SKM-1 treated with dmso at 0.1 percent for 144 hours (cell line): ENCODE results near the gene GRID2.

ENCODE experiments used
- DNase-seq: peaks from one replicate; lab custom pipeline; 2025; ENCODE audit not compliant: unreplicated experiment; lab: John Stamatoyannopoulos, UW

The GRID2 gene

DNA sequence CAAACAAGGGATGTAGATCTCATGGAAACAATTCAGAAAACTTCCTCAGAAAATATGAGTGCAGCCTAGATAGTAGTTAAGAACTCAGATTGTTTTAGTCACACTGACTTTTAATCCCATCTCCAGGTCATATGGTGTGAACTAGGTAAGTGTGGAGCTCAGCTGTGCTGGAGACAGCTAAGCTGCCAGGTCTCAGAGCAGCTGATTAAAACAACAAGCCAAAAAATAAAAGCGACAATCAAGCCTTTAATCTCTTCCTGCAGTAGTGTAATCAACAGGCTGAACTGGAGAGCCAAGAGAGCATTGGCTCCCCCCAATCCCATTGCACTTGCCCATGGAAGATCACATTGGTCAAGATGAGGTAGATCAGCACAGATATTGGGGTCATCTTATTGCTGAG lies 1426.5 kb downstream of the GRID2 start:
- no peak for DNase-seq

DNA sequence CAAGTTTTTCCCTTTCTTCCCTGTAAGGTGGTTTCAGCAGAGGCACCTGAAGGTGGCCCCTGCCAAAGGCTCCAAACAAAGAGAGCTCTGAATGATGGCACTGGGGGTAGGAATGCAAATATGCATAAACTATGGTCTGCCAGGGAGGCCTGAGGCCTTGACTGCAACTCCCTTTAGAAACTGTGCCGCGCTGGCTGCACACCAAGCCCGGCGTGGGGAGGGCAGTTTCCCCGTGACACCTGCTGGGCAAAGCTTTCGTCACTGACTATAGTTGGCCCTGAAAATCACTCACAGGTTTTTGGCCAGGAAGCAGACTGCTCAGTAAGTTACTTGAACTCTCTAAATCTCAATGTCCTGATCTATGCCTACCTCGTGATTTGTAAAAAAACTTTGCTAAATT lies 1427.0 kb downstream of the GRID2 start:
- no peak for DNase-seq

DNA sequence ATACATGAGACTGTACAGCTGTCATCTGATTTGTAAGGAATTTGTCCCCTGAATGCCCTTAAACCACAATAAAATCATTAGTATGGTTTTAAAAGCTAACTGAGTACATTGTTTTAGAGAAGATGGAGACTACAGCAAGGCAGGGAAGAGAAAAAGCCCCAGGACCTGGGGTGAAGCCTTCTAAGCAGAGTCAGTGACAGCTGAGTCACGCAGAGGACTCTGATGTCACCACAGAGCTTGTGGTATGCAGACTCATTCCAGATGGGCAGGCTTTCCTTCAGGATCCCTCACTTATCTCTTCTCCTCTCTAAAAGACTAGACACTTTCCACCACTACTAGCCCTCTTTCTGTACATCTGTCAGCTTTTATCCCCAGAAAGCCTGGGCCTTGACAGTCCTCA lies 1427.7 kb downstream of the GRID2 start:
- DNase-seq: no peak

DNA sequence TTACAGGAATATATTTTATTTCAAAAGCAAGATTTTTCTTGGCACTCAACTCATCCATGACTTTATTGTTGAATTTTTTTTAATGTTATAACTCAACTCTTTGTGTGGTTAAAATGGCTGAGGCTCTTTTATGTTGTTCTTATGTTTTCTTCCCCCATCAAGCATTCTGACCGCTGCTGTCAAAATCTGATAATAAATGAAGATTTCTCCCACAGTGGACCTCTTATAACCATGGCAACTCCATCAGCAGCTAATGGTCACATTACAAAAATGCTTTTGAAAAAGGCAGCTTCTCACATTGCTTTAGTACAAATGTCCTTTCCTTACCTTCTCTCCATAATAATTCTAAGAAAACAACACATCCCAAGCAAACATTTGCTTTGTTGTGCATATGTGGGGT lies 1428.7 kb downstream of the GRID2 start:
- no peak for DNase-seq

DNA sequence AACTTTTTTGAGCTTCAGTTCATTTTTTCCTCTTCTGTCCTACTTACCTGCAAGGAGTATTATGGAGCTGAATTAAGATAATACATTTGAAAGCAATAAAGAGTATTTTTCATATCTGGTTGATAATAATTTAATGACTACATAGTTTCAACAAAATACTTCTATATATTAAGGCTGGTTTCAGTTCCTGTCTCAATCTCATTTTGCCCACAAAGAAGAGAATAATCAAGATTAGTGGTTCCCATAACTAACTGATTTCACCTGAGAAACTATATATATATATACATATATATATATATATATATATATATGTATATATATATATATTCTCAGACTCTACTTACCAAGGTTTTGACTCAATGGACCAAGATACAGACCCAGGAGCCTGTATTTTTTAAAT lies 1437.1 kb downstream of the GRID2 start:
- no peak for DNase-seq

DNA sequence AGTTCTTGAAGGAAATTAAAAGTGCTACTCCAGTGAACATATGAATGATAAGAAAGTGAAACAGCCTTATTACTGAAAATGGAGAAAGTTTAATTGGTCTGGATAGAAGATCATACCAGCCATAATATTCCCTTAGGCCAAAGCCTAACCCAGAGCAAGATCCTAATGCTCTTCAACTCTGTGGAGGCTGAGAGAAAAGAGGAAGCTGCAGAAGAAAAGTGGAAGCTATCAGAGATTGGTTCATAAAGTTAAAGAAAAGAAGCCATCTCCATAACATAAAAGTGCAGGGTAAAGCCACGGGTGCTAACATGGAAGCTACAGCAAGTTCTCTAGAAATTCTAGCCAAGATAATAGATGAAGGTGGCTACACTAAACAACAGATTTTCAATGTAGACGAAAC lies 1439.3 kb downstream of the GRID2 start:
- peak; percentile 23 for DNase-seq

DNA sequence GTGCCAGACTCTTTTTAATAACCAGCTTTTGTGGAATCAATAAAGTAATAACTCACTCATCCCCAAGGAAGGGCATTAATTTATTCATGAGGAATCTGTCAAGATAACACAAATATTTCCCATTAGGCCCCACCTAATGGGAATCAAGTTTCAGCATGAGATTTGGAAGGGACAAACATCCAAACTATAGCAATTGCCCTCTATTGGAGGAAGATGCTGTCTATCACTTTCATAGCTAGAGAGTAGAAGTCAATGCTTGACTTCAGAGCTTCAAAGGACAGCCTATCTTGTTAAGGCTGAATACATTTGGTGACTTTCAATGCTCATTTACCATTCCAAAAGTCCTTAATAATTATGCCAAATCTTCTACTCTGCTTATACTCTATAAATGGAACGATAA lies 1439.9 kb downstream of the GRID2 start:
- DNase-seq: no peak

DNA sequence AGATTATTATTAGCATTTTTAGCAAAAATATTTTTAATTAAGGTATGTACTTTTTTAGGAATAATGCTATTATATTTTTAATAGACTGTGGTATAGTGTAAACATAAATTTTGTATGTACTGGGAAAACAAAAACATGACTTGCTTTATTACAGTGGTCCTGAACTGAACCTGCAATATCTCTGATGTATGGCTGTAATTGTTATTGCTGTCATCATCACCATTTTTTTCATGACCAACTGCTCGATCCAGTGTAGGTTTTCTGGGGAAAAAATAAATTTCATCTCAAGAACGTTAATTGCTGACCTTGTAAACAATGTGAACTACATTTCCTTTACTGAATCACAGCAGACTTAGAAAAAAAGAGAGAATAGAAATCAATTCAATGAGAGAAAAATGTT lies 1441.2 kb downstream of the GRID2 start:
- DNase-seq: no peak

DNA sequence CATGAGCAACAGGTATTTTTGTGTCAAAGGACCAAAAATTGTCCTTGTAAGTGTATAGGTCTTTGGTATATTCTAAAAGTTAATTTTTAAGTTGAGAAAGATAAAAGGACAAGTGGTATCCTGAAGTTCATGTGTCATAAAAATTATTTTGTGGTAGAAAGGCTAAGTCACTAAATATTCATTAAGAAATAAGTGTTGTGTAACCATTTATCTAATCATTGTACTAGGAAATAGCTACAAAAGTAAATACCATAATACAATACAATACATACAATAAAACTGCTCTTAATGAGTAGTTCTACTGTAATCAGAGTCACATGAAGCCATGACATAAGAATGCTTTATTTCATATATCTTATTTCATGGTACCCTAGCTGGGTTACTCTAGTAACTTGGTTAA lies 1442.3 kb downstream of the GRID2 start:
- DNase-seq: no peak

DNA sequence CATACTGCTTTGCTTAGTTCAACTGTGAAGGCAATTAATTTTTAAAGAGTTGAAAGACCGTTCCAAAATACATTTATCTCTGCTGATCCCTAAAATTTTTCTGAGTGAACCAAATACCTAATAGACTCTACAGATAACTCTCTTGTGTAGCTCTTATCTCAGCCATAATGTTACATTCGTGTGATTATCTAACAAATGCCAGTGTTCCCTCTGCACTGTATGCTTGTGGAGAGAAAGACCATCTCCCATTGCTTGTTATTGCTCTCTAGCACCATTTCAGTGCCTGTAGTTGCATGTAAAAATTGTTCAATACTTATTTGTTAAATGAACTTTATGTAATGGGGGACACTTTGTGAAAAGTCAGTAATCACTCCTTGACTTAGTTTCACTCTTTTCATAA lies 1443.5 kb downstream of the GRID2 start:
- no peak for DNase-seq

DNA sequence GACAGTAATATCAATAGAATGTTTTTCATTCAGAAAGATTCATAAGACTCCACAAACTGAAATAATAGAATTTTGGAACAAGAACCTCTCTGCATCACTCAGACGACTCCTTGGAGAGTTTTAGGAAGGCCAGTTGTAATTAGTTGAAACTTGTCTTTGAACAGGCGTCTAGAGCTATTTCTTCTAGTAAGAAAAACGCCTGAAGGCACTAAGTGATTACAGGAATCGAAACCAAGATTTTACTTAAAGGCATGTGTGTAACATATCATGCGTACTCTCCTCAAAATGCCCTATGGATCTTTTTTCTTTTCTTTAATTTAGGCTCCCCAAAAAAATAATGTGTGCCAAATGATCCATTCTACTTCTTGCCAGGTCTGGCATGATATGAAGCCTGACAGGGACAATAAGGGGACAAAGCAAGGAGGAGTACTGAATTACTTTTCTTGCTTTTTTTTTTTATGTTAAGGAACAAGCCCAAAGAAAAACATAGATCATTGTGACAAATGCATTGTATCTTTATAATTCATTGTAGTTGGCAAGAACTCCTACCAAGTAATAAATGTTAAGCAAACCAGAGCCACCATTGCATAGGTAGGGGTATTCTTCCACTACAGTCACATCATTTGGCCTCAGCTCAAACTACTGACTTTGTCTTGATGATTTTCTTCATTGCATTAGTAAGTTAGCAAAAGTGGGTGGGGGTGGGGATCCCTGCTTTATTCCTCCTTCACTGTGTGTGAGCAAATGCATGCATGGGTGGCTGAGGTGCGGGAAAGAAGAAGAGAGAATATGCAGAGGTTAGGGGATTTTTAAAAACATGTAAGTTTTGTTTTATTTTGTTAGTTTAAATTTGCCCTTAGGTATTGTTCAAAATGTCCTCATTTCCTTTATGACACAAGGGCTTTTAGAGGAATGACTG lies 1444.9 kb downstream of the GRID2 start:
- no peak for DNase-seq

DNA sequence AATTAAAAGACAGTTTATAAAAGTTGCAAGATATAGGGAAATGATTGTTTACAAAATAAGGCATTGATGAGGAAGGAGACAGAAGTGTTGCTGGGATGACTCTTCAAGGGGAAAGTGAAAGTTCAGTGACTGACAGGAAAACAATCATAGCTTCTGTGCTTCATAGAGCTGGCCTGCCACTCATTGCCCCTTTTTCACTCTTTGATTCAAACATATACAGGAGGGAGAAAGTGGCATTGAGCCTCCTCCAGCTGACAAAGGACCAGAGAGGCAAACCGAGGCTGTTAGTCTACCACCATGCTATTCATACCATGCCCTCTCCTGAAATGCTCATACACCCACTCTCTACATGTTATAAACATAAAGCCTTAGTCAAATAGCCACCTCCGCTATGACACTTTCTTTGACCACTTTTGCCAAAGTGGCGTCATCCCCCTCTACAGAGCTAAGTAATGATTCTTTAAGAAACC lies 1445.6 kb downstream of the GRID2 start:
- DNase-seq: no peak

DNA sequence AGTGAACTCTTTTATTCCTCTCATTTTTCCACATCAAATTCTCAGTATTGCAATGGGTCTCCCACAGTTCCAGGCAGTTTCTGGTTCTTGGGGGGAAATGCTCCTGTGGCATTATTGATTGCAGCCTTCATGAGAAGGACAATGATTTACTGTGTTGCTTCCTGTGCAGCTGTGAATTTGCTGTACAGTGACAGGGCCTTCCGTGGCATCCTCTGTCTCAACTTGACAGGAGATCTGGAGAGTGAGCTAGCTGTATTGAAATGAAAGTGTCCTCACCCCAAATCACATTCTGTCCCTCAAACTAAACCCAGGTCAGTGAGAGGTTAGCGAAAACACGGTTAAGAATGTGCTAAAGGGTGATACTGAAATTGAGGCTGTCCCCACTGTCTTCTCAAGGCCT lies 1447.6 kb downstream of the GRID2 start:
- DNase-seq: no peak

DNA sequence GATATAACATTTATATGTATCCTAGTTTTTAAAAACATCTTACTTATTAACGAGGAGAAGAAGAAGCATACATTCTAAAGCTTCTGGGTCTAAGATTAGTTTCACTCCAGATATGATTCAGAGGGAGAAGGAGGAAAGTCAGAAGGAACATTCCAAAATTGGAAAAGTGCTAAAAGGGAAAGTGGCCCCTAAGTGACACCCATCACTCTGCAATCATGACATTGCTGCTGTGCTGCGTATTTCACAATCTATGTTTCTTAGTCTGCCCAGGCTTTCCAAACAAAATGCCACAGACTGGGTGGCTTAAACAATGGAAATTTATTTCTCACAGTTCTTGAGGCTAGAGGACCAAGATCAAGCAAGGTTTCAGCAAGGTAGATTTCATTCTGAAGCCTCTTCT lies 1452.3 kb downstream of the GRID2 start:
- DNase-seq: no peak

DNA sequence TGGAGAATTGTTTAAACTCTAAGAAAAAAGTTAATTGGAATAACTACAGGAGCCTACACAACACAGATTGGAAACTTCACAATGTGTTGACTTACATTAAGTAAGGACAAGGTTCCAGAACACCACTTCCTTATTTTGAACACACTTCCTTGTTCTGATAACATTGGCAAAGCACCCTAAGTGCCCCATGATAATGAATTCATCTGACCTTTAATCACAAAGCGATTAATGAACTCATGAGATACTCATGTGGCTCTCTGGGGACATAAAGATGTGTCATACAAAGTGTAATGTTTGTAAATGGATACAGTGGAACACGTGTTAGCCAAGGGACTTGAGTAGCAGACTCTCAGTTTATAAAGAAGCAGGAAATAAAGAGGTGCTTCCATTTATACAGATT lies 1455.7 kb downstream of the GRID2 start:
- DNase-seq: no peak

DNA sequence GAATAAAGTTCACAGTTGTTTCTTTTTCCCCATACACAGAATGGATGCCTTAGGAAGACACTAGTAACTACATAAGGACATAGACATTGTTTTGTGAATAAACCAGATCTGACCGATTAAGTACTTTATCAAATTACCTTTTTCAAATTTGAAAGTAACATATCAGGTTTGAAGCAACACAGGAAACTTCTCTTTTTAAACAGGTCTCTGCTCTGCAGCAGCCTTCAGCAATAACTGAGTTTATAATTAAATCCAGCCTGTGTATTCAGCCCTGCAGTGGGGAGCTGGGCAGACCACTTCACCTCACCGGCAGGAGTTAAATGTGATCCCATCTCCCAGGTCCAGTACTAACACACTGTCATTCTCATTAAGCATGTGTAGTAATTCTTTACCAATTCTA lies 1456.5 kb downstream of the GRID2 start:
- no peak for DNase-seq

DNA sequence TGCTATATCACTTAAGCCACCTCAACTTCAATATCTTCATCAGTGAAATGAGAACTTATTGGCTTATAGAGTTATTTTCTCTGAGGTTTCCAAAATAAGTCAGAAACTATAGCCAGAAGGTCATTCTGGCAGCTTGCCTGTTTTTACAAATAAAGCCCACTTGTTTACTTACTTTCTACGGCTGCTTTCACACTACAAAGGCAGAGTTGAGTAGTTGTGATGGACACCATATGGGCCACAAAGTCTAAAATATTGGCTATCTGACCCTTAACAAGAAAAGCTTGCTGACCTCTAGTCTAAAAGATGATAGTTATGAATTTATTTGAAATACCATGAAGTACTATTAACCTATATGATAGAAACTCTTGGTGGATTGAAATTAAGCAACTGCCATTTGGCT lies 1457.5 kb downstream of the GRID2 start:
- no peak for DNase-seq

DNA sequence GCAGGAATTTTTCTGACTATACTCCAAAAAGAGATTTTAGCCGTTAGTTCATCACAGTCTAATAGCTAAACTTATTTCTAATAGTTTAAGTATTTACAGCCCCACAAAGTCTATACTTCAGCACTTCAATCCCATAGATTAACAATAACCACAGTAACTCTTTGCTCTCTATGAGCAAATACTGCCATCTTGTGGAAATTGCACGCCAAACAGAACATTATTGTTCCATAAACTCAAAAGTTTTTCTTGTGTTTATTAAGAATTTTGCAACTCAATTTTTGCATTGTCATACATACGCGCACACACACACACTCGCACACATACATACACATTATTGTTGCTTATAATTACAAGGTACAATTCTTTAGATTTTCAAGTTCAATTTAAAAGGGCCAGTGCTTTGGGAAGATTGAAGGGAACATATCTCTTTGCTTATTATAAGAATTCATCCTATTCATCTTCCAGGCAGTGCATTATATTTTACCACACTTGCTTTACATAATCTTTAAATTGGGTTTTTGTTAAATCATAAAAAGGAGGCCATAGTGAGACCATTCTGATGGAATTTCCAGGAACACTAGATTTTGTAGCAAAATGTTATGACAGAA lies 1461.0 kb downstream of the GRID2 start:
- peak; percentile 48 for DNase-seq

DNA sequence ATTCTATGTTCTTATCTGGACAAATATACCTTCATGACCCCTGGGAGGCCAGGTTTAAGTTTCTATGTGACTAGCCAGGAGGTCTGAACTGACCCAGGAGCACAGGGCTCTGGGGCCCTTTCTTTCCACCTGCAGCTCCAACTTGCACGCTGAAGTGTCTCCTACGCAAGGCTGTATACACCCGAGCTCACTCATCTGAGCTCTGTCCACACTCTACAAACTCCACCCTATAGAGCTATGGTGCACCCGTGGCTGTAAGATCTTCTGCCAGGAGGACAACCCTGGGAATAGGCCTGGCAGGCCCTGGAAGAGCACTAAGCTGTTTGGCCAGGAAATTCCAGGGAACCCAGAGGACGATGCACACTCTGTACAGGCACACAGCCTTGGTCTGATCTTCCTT lies 1464.2 kb downstream of the GRID2 start:
- DNase-seq: no peak

DNA sequence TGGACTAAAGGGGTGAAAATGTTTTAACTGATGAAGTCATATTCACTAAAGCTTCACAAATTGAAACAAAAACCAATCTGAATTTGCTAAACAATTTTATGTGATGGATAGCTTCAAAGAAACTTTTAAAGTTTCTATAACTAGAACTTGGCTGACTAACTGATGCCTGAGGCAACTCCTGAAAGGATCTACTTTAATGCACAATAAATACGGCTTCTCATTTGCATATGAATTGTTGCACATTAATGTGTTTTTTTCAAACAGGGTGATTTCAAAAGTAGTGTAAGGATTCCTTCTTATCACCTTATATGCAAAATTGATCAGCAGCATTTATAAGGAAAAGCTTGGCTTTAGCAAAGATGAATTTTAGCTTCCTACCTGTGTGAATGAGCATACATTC lies 1466.4 kb downstream of the GRID2 start:
- no peak for DNase-seq

DNA sequence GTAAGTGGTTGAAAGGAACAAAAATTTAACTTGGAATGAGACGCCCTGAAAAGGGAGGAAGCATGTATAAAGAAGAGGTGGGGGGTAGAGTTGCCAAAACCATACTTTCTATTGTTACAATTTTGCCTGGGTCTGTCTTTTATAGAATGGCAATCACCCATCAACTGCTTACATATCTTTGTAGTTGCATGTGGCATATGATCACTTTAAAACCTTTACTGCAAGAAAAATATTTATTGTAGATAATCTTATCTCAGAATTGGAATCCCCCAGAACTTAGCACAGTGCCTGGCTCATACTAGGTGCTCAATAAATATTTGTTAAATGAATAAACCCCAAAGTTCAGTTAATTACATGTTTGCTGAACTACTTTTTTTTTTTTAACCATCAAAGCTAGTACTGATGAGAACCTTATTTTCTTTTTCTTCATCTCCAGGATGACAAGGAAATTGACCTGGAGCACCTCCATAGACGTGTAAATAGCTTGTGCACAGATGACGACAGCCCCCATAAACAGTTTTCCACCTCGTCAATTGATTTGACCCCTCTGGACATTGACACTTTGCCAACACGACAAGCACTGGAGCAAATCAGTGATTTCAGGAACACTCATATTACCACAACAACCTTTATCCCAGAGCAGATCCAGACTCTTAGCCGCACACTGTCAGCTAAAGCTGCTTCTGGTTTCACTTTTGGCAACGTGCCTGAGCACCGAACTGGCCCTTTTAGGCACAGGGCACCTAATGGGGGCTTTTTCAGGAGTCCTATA lies 1468.1 kb downstream of the GRID2 start:
- no peak for DNase-seq

DNA sequence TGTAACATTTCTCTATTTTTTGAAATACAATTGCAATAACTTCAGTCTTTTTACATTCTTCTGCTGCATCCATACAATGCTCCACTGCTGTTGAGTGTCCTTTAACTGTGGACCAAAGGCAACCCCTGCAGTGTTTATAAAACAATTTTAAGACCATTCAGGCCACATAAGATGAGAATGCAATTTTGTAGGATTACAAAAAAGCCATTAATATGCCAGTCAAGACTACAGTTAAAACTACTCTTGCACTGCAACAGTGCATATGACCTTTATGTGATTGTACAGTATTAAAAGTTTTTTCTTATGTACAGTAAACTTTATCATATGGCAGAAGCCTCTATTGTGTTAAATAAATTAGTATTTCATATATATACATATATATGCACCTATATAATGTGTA lies 1469.1 kb downstream of the GRID2 start:
- no peak for DNase-seq
